MV-4-11 (cell line): ENCODE measurements around the gene UNC45A.
"Not testable (repeated sequence)": the region's sequence is repeated elsewhere in the genome, so short reads cannot be mapped to it uniquely, and the experiment has no call there.

ENCODE experiments used
- DNase-seq: peaks from one replicate; lab custom pipeline; 2025; lab: John Stamatoyannopoulos, UW

Gene UNC45A

GRCh38 chr15:90918034-90918788, 16.9 kb upstream of the UNC45A start:
- no peak for DNase-seq

- no peak for DNase-seq
Observed at GRCh38 chr15:90918835-90919234, 16.2 kb upstream of the UNC45A start.

GRCh38 chr15:90921887-90922286, 13.2 kb upstream of the UNC45A start:
- no peak for DNase-seq

GRCh38 chr15:90922712-90923322, 12.3 kb upstream of the UNC45A start:
- not testable (repeated sequence) for DNase-seq

GRCh38 chr15:90924375-90924774, 10.7 kb upstream of the UNC45A start:
- no peak for DNase-seq

- DNase-seq = not testable (repeated sequence)
Observed at GRCh38 chr15:90926766-90927165, 8.3 kb upstream of the UNC45A start.

GRCh38 chr15:90928106-90928505, 7.0 kb upstream of the UNC45A start:
- peak; percentile 53 for DNase-seq

- DNase-seq = peak; percentile 13
Observed at GRCh38 chr15:90929246-90930019, 5.7 kb upstream of the UNC45A start.

- DNase-seq = peak; percentile 36
Observed at GRCh38 chr15:90930861-90931574, 4.1 kb upstream of the UNC45A start.

GRCh38 chr15:90931575-90931827, 3.6 kb upstream of the UNC45A start:
- DNase-seq = no peak

- peak; percentile 83 for DNase-seq
Observed at GRCh38 chr15:90931828-90932659, 3.0 kb upstream of the UNC45A start, which contains the start of gene HDDC3. Gene HDDC3, minus strand, starts transcription at chr15:90932549. Its CDS starts 9 bp downstream, at chr15:90932540.

GRCh38 chr15:90932660-90932991, 2.5 kb upstream of the UNC45A start:
- no peak for DNase-seq

- DNase-seq = no peak
Observed at GRCh38 chr15:90933301-90933700, 1.8 kb upstream of the UNC45A start.

- peak; percentile 83 for DNase-seq
Observed at GRCh38 chr15:90934256-90934948, 683 bp upstream of the UNC45A start.

- DNase-seq = no peak
Observed at GRCh38 chr15:90936823-90937222, 1.7 kb downstream of the UNC45A start.

GRCh38 chr15:90938261-90938660, 3.2 kb downstream of the UNC45A start:
- DNase-seq = no peak

- DNase-seq = no peak
Observed at GRCh38 chr15:90939756-90940155, 4.7 kb downstream of the UNC45A start.

GRCh38 chr15:90941038-90941437, 6.0 kb downstream of the UNC45A start:
- no peak for DNase-seq

- DNase-seq = no peak
Observed at GRCh38 chr15:90942354-90943120, 7.5 kb downstream of the UNC45A start.

GRCh38 chr15:90945091-90945490, 10.0 kb downstream of the UNC45A start:
- DNase-seq = no peak
